MM.1S (cell line): Measurements from ENCODE around the gene CAMKK2.

Experiments
- EZH2 ChIP-seq: fragments of 300-600 bp; sonication (generic); optimal IDR thresholded peaks from 2 replicates; pipeline ENCODE3; 2017; ENCODE audit warnings: low read depth, mild to moderate bottlenecking, antibody characterized with exemption, low read length, mixed read lengths
- TF ChIP-seq, protein P1 (sequence below): fragments of 300-600 bp; sonication (generic); IDR thresholded peaks from 2 replicates; pipeline ENCODE4 v1.5.1; 2016; ENCODE audit warnings: antibody characterized with exemption, low read length, mixed read lengths

DNA sequence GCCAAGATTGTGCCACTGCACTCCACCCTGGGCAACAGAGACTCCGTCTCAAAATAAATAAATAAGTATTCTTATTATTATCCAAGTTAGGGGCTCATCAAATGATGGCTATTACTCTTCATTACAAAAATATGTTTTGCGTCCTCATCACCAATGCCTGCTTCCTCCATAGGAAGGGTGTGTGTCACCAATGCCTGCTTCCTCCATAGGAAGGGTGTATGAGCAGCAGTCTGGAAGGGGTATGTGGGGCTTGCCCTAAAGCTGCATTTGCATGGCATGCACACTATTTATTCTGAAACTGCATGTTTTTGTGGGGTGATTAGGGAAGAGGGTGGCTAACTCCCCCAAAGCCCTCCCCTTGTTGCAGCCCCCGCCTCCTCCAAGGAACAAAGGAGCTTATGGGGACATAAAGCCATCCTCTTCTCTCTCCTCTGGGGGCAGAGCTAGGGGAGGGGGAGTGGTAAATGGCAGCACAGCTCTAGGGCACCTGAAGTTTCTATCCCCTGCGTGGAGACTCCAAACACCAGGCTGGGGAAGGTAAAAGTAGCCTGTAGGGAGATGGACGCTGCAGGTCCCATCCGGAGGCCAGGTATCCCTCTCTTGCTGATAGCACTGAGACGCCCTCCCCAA lies 1.3 kb downstream of the CAMKK2 start:
- TF ChIP-seq, protein P1, sequence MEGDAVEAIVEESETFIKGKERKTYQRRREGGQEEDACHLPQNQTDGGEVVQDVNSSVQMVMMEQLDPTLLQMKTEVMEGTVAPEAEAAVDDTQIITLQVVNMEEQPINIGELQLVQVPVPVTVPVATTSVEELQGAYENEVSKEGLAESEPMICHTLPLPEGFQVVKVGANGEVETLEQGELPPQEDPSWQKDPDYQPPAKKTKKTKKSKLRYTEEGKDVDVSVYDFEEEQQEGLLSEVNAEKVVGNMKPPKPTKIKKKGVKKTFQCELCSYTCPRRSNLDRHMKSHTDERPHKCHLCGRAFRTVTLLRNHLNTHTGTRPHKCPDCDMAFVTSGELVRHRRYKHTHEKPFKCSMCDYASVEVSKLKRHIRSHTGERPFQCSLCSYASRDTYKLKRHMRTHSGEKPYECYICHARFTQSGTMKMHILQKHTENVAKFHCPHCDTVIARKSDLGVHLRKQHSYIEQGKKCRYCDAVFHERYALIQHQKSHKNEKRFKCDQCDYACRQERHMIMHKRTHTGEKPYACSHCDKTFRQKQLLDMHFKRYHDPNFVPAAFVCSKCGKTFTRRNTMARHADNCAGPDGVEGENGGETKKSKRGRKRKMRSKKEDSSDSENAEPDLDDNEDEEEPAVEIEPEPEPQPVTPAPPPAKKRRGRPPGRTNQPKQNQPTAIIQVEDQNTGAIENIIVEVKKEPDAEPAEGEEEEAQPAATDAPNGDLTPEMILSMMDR = no peak
- TF ChIP-seq EZH2 = no peak
